ENCODE results near the gene ATAD3C. TPM values are rescaled to one million over a fixed set of nuclear protein-coding genes. Genes with fewer than 3 reads are reported as not detected.

The ATAD3C gene
- total and polyA plus RNA-seq, 10 of the 15 experiments (the other 5 are each of a cell fraction or from before 2014, with no cell fraction given), result 0.03 to 3.1 (median 0.86) TPM

DNA sequence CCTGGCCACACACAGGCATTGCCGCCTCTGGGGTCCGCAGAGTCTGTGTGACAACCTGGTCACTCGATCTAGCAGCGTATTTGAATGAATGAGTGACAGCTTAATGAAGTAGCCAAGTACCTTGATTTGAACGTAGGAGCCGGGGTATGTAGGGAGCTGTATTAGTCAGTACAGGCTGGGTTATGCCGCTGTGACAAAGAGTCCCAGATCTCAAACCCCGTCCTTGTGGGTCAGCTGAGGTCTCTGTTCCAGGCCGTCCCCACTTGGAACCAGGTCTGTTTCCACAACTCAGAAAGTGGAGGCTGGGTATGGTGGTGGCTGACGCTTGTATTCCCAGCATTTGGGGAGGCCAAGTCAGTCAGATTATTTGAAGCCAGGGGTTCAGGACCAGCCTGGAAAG lies 42.1 kb downstream of the ATAD3C start:
- peaks cover 6% of the 10 kb centered on the region; the same call in 2 of the 3 replicates for H3K9me3 ChIP-seq (replicated peaks; ENCODE audit: control insufficient read depth, insufficient read depth, low read length)
- peaks cover 6 to 18% of the 10 kb centered on the region in 2 experiments; a peak in 3 of 4 replicates for H3K36me3 ChIP-seq (ENCODE audit: control insufficient read depth in 2 of 2, insufficient read depth in 2 of 2, low read length in 1 of 2)
- no peak overlapping the region for H3K27ac ChIP-seq (ENCODE audit: control insufficient read depth, insufficient read depth)
- H3K9ac ChIP-seq (ENCODE audit: control insufficient read depth, insufficient read depth, low read length), result no peak overlapping the region
- ChIA-PET CTCF (interaction anchor here (0.7 kb wide), 1 partner anchor 489 kb away, joined by 3 read pairs; no protein-coding TSS in a partner anchor), RAD21 (ENCODE audit: unreplicated experiment) (no interaction called here), POLR2A (no interaction called here), SMC1A (ENCODE audit: uncharacterized antibody, unreplicated experiment) (no interaction called here)
- in situ Hi-C loops (cut with MboI), result no loop called here
- FAIRE-seq, result no peak
- H3K4me3 ChIP-seq, result no peak overlapping the region
- no peak for DNase-seq (ENCODE audit: low read depth, low spot score)
- H3K4me1 ChIP-seq (ENCODE audit: control insufficient read depth, insufficient read depth, low read length), result no peaks in the 10 kb centered on the region
- 100% methylated on average over 10 of the region's 10 CpGs for WGBS (ENCODE audit: insufficient coverage, insufficient replicate concordance, low lambda C conversion rate, missing lambda C conversion rate)
- no peak overlapping the region for H2AFZ ChIP-seq (ENCODE audit: control insufficient read depth, low read depth, low read length)
- H4K20me1 ChIP-seq (ENCODE audit: control insufficient read depth, insufficient read depth), result no peaks in the 10 kb centered on the region
- no peak for TF ChIP-seq NBN (IDR thresholded peaks at IDR 0.05)
- TF ChIP-seq NR2C2 (IDR thresholded peaks at IDR 0.05; ENCODE audit: borderline replicate concordance, control insufficient read depth, insufficient read length, low read depth), result no peak
- no peak for TF ChIP-seq RELA (IDR thresholded peaks at IDR 0.05; ENCODE audit: borderline replicate concordance, partially characterized antibody)
- no peak for TF ChIP-seq BACH1 (IDR thresholded peaks at IDR 0.05; ENCODE audit: borderline replicate concordance)
- TF ChIP-seq STAT1 (conservative IDR thresholded peaks at IDR 0.05), result no peak
- TF ChIP-seq, protein P1, sequence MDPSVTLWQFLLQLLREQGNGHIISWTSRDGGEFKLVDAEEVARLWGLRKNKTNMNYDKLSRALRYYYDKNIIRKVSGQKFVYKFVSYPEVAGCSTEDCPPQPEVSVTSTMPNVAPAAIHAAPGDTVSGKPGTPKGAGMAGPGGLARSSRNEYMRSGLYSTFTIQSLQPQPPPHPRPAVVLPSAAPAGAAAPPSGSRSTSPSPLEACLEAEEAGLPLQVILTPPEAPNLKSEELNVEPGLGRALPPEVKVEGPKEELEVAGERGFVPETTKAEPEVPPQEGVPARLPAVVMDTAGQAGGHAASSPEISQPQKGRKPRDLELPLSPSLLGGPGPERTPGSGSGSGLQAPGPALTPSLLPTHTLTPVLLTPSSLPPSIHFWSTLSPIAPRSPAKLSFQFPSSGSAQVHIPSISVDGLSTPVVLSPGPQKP (IDR thresholded peaks at IDR 0.05; ENCODE audit: low read depth, low read length), result no peak
- TF ChIP-seq, protein P2, sequence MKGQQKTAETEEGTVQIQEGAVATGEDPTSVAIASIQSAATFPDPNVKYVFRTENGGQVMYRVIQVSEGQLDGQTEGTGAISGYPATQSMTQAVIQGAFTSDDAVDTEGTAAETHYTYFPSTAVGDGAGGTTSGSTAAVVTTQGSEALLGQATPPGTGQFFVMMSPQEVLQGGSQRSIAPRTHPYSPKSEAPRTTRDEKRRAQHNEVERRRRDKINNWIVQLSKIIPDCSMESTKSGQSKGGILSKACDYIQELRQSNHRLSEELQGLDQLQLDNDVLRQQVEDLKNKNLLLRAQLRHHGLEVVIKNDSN (IDR thresholded peaks at IDR 0.05; ENCODE audit: borderline replicate concordance, extremely low read length, insufficient read depth, low read depth, low read length), result no peak
- TF ChIP-seq ZNF622 (IDR thresholded peaks at IDR 0.05), result no peak
- no peak for TF ChIP-seq STAT3 (IDR thresholded peaks at IDR 0.05; ENCODE audit: low read depth, low read length)
- no peak for TF ChIP-seq ZNF24 (IDR thresholded peaks at IDR 0.05)
- no peak for TF ChIP-seq RAD51 (IDR thresholded peaks at IDR 0.05)
- no peak for TF ChIP-seq RB1 (IDR thresholded peaks at IDR 0.05; ENCODE audit: borderline replicate concordance)
- TF ChIP-seq NFIC (IDR thresholded peaks at IDR 0.05; ENCODE audit: low read depth, low read length), result no peak
- no peak for TF ChIP-seq TCF12 (IDR thresholded peaks at IDR 0.05; ENCODE audit: low read depth, low read length)
- no peak for TF ChIP-seq PAX8 (IDR thresholded peaks at IDR 0.05)
- TF ChIP-seq, protein P3, sequence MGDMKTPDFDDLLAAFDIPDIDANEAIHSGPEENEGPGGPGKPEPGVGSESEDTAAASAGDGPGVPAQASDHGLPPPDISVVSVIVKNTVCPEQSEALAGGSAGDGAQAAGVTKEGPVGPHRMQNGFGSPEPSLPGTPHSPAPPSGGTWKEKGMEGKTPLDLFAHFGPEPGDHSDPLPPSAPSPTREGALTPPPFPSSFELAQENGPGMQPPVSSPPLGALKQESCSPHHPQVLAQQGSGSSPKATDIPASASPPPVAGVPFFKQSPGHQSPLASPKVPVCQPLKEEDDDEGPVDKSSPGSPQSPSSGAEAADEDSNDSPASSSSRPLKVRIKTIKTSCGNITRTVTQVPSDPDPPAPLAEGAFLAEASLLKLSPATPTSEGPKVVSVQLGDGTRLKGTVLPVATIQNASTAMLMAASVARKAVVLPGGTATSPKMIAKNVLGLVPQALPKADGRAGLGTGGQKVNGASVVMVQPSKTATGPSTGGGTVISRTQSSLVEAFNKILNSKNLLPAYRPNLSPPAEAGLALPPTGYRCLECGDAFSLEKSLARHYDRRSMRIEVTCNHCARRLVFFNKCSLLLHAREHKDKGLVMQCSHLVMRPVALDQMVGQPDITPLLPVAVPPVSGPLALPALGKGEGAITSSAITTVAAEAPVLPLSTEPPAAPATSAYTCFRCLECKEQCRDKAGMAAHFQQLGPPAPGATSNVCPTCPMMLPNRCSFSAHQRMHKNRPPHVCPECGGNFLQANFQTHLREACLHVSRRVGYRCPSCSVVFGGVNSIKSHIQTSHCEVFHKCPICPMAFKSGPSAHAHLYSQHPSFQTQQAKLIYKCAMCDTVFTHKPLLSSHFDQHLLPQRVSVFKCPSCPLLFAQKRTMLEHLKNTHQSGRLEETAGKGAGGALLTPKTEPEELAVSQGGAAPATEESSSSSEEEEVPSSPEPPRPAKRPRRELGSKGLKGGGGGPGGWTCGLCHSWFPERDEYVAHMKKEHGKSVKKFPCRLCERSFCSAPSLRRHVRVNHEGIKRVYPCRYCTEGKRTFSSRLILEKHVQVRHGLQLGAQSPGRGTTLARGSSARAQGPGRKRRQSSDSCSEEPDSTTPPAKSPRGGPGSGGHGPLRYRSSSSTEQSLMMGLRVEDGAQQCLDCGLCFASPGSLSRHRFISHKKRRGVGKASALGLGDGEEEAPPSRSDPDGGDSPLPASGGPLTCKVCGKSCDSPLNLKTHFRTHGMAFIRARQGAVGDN (IDR thresholded peaks at IDR 0.05), result no peak
- TF ChIP-seq IKZF2 (IDR thresholded peaks at IDR 0.05), result no peak
- H3K27me3 ChIP-seq (replicated peaks in 1 of 2; ENCODE audit: control insufficient read depth in 2 of 2, insufficient read depth in 2 of 2, low read length in 1 of 2), result no peaks in the 10 kb centered on the region
- H3K4me2 ChIP-seq (ENCODE audit: control insufficient read depth, insufficient read depth), result no peak overlapping the region
- no peak for ATAC-seq
- no peaks in the 10 kb centered on the region for H3K79me2 ChIP-seq (ENCODE audit: control insufficient read depth, insufficient read depth, low read length)
- intact Hi-C loops (cut with micrococcal nuclease; ENCODE audit: unreplicated experiment), result no loop called here
- BruUV-seq (replicated peaks), result no TSS peak

All from GM12878 (cell line).